NCI-H748 (cell line): ENCODE results near the gene SYNGR4.

Source experiments
- DNase-seq: peaks from one replicate; lab custom pipeline; 2025; ENCODE audit not compliant: unreplicated experiment; lab: John Stamatoyannopoulos, UW

Gene SYNGR4

GRCh38 chr19:48341515-48342413 lies 22.4 kb upstream of the SYNGR4 start:
- DNase-seq = no peak

DNA sequence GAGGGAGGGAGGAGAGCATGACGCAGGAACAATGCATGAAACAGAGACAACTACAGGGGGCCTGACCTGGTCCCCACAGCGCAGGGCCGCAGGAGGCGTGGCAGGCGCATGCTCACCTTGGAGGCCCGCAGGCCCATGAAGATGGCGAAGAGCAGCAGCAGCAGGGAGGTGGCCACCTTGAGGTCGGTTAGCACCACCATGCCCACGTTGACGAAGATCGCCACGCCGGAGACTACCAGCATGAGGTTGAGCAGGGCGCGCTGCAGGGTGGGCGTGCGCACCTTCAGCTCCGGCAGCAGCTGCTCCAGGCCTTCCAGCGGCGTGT lies 21.8 kb upstream of the SYNGR4 start:
- DNase-seq = no peak

DNA sequence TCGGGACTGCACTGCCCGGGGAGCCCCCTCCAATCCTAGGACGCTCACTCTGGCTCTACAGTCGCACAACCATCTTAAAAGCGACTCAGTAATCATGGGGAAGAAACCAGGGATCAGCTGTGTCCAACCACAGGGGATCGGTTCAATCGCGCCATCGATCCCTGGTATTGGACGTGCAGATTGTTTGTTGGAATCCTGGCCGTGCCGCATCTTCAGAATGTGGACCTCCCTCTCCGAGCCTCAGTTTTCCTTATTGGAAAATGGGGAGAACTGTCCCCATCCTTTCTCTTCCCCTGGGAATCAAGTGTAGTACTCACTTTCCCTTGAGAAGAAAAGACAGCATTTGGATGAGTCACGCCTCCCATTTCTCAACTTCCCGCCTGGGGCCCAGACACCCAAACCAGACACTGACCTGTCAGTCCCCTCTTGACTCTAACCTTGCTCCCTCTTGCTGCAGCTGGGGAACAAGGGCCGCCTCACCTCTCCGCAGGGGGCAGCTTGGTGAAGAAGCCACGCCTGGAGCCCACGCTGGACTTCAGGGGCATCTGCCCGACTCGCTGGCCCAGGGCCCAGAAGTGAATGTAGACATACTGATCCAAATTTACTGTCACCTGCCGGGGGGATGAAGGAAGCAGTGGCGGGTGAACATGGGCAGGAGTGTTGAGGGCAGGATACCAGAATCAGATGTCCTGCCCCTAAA lies 21.2 kb upstream of the SYNGR4 start:
- no peak for DNase-seq

GRCh38 chr19:48344892-48345291 lies 19.3 kb upstream of the SYNGR4 start:
- no peak for DNase-seq

GRCh38 chr19:48346191-48346590 lies 18.0 kb upstream of the SYNGR4 start:
- DNase-seq = no peak

DNA sequence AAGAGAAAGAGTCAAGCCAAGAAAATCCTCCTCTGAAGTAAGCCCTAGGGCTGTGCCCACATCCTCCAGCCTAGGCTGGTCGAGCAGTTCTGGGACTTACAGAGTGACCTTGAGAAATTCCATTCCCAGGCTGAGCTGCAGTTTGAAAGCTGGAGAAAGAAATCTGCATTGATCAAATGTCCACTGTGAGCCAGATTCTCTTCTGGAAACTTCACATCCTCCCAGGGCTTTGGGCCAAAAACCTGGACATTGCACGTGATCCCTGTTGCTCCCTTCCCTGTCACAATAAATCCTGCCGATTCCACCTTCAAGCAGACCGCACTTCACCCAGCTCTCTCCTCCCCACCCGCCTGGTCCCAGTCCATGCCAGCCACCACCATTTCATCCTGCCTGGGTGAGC lies 16.1 kb upstream of the SYNGR4 start:
- no peak for DNase-seq

- no peak for DNase-seq
These were observed 15.4 kb upstream of the SYNGR4 start for GRCh38 chr19:48348737-48349136.

DNA sequence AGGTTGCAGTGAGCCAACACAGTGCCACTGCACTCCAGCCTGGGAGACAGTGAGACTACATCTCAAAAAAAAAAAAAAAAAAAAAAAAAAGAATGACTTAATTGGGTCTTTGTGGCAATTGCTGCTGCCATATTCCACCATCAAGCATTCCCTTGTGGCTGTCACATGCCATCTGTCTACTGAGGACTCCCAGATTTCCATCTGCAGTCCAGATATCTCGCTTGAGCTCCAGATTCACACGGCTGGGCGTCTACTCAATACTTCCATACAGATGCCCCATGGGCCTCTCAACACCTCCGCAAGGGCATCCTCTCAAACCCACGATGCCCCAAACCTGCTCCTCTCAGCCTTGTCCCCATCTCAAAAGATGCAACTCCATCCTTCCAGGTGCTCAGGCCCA lies 13.3 kb upstream of the SYNGR4 start:
- DNase-seq = no peak

GRCh38 chr19:48351341-48351752 lies 12.8 kb upstream of the SYNGR4 start:
- peak; percentile 65 for DNase-seq

- no peak for DNase-seq
These were observed 10.5 kb upstream of the SYNGR4 start for GRCh38 chr19:48353677-48354076.

- DNase-seq = peak; percentile 59
These were observed 9.7 kb upstream of the SYNGR4 start for GRCh38 chr19:48354332-48354992.

- DNase-seq = no peak
These were observed 8.7 kb upstream of the SYNGR4 start for GRCh38 chr19:48355365-48355954.

DNA sequence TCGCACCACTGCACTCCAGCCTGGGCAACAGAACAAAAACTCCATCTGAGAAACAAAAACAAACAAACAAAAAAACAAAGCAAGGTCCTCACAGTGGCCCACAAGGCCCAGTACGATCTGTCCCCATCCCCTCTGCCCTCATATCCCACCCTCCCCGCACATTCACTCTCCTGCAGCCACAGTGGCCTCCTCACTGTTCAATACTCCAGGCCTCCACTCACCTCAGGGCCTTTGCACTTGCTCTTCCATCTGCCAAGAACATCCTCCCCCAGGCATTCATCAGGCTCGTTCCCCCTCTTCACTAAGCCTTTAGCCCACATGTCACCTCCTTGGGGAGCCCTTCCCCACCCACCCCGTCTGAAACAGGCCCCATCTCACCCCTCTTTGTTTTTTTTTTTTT lies 5.0 kb upstream of the SYNGR4 start:
- no peak for DNase-seq

DNA sequence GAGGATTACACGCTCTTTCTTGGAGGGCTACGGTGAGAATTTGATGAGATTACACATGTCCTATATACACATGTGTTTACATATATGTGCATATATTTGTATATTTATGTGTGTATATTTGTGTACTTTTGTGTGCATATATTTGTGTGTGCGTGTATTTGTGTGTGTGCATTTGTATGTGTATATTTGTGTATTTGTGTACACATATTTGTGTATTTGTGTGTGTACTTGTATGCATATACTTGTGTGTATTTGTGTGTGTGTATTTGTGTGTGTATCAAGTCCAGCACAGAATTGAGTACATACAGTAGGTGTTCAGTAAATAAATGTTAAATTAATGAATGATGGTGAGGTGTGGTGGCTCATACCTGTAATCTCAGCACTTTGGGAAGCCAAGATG lies 2.3 kb upstream of the SYNGR4 start:
- DNase-seq = no peak

DNA sequence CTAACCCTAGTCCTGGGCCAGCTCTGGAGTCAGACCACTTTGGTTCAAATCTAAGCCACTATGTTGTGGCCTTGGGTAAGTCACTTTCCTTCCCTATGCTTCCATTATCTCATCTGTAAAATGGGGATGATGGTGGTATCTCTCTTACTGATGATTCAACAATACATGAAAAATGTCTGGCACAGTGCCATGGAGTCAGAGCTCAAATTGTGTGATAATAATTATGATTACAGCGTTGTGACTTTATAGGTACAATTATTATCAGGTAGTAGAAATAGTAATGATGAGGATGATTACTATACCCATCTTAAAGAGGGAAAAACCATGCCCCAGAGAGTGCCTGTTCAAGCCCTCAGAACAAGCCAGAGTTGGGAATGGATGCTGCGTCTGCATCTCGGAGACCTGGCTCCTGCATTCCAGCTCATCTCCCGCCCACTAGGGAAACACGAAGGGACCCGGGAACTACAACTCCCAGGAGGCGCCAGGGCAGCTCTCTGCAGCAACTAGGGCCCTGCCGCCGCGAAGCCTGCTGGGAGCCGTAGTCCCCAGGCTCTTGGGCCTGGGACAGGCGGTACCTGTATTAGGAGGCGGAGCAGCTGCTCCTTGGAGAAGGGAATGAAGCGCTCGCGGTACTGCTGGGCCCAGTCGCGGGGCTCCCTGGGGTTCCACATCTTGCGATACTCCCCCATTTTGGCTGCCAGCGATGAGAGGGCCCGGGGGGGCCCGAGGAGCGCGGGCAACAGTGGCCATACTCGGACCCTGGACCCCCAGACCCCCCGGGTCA lies 1.3 kb upstream of the SYNGR4 start:
- peak; percentile 99 for DNase-seq

DNA sequence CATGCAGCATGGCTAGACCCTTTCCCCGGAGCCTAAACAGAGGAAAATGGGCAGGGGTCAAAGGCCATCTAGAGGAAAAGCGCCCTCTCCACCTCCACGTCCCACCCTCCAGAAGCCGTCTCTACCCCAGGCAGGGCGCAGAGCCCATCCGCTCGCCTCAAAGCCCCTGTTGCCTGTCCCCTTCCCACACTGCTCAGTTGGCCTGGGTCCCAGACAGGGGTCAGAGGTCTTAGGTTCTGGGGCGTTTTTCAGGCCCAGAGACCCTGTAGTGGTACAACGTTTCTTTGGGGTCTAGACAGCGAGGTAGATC lies 712 bp upstream of the SYNGR4 start:
- no peak for DNase-seq

DNA sequence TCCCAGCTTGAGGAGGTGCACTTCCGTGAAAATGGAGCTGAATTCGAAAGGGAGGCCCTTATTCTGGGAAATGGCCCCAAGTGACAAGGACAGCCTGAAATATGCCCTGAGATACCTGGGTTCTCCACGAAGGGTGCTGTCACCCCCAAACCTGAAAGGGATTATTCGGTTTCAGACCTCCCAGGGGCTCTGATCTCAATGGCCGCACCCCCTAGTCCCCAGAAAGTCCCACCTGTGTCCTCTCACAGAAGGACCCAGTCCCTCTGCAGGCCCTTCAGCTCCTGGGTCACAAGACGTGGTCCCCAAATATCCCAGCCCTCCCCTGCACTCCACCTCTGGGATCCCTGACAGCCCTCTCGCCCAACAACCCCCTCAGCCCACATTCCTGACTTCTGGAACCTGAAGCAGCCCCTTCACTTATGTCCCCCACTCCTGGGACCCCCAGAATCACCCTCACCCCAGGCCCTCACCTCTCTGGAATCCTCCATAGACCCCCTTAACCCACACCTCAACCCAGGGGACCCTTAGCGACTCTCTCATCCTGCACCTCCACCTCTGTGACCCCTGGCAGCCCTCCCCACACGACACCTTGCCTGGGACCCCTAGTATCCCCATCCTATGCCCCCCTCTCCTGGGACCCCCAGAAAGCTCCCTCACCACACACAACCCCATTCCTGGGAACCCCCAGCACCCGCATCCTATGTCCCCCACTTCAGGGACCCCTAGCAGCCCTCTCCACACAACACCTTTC lies 606 bp downstream of the SYNGR4 start:
- DNase-seq = no peak

DNA sequence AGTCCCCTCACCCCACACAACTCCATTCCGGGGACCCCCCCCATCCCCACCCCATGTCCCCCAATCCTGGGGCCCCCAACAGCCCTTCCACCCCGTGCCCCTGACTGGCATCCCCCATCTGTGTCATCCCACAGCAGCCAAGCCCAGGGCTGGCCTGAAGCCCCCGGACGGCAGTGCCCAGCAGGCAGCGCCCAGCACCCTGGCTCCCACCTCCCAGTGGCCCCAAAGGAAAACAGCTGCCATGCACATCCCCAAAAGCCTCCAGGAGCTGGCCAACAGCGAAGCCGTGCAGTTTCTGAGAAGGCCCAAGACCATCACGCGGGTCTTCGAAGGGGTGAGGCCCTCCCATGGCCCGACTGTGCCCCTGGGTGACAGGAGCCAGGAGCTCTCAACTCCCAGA lies 1.4 kb downstream of the SYNGR4 start:
- no peak for DNase-seq

DNA sequence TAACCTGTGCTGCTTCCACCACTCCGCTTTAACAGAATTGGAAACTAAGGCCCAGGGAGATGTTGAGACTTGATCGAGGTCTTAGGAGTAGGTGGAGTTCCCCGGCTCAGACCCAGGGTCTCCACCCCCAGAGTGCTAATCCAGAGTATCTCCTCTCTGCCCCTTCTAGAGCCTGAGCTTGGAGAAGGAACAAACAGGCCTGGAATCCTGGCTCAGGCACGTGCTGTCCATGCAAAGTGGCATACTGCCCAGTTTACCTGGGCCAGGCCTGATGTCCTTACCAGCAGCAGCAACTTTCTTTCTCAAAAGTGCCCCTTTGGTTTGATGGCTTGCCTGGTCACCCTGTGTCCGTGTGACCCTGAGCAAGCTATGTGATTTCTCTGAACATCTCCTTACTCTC lies 3.7 kb downstream of the SYNGR4 start:
- no peak for DNase-seq

DNA sequence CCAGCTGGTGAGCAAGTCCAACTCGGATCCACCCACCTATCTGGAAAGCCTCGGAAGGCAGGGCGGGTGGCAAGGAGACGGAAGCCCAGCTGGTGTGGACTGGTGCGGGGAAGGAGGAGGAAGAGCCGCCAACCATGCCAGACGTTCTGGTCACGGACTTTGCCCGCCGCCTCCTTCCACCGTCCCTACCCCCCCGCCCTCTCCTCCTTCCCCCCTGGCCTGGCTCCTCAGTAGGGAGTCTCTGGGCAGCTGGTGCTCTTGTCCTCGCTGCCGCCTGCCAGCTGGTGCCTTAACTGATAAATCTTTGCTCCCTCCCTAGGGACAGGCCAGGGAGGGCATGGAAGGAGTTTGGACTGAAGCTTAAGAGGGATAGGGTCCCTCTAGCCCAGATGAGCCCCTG lies 4.8 kb downstream of the SYNGR4 start:
- no peak for DNase-seq
